H1 (cell line): Measurements from ENCODE around the gene RAP2B. TPM values are rescaled to one million over a fixed set of nuclear protein-coding genes. Genes with fewer than 3 reads are reported as not detected.

Experiments
- CTCF ChIA-PET: fragments of 300-600 bp; sonication (Branson Sonifier 250); formaldehyde crosslinking; loops from one replicate; lab custom pipeline; 2021; ENCODE audit not compliant: partially characterized antibody; lab: Charles Lee
- POLR2A ChIA-PET: fragments of 300-600 bp; sonication (Branson Sonifier 250); formaldehyde crosslinking; loops from one replicate; lab custom pipeline; 2021; ENCODE audit warnings: inconsistent platforms; ENCODE audit not compliant: partially characterized antibody; lab: Charles Lee
- DNase-seq, 2 experiments: peaks; one replicate each; pipeline versions ENCODE4 v3.0.0 to v3.0.0-alpha.2; 2010 to 2022; ENCODE audit warnings: low spot score in 2 of 2, low read depth in 1 of 2, mixed read lengths in 1 of 2
- FAIRE-seq: peaks from 2 replicates; lab custom pipeline; 2011; peaks lifted over from hg19 to GRCh38; lab: Jason Lieb, UNC
- H2AFZ ChIP-seq: 2 replicates; pipeline ENCODE4 v1.8.1; 2012; ENCODE audit warnings: low read length, inconsistent platforms
- H2AK5ac ChIP-seq: 2 replicates; pipeline ENCODE4 v1.6.1; 2013; ENCODE audit warnings: low read depth, low read length
- H2BK120ac ChIP-seq: replicated peaks from 2 replicates; pipeline ENCODE3; 2013; ENCODE audit warnings: low read depth, low read length, inconsistent platforms
- H2BK12ac ChIP-seq: 2 replicates; pipeline ENCODE4 v1.6.1; 2013; ENCODE audit warnings: low read depth, low read length
- H2BK15ac ChIP-seq: 2 replicates; pipeline ENCODE4 v1.6.1; 2013; ENCODE audit warnings: low read length
- H2BK20ac ChIP-seq: 2 replicates; pipeline ENCODE4 v1.6.1; 2013; ENCODE audit warnings: low read length
- H2BK5ac ChIP-seq: 2 replicates; pipeline ENCODE4 v1.6.1; 2013; ENCODE audit warnings: low read depth, low read length
- H3K14ac ChIP-seq: 2 replicates; pipeline ENCODE4 v1.6.1; 2013; ENCODE audit warnings: inconsistent platforms; ENCODE audit not compliant: insufficient read length
- H3K18ac ChIP-seq: 2 replicates; pipeline ENCODE4 v1.6.1; 2013; ENCODE audit warnings: low read length; ENCODE audit errors: extremely low read depth
- H3K23ac ChIP-seq: 2 replicates; pipeline ENCODE4 v1.6.1; 2013; ENCODE audit warnings: inconsistent platforms; ENCODE audit not compliant: insufficient read length
- H3K23me2 ChIP-seq: 2 replicates; pipeline ENCODE4 v1.6.1; 2013; ENCODE audit warnings: low read depth, low read length
- H3K27ac ChIP-seq: 2 replicates; pipeline ENCODE4 v1.6.1; 2011; ENCODE audit warnings: low read depth, low read length, inconsistent platforms
- H3K27me3 ChIP-seq, 4 experiments: replicated peaks in 1 of 4; 1 replicate in 1 of 4; 2 replicates in 3 of 4; pipeline versions ENCODE4 v1.6.1 to v1.8.1; 2011 to 2013; ENCODE audit warnings: low read length in 3 of 4, mild to moderate bottlenecking in 3 of 4, inconsistent platforms in 2 of 4, mixed read lengths in 2 of 4, moderate library complexity in 1 of 4; ENCODE audit not compliant: control insufficient read depth in 3 of 4, insufficient read depth in 3 of 4; ENCODE audit errors: extremely low read depth in 1 of 4
- H3K36me3 ChIP-seq, 4 experiments: 2 replicates each; pipeline versions ENCODE4 v1.6.1 to v1.8.1; 2011 to 2013; ENCODE audit warnings: mild to moderate bottlenecking in 4 of 4, low read length in 3 of 4, moderate library complexity in 2 of 4, control low read depth in 1 of 4, inconsistent platforms in 1 of 4; ENCODE audit not compliant: insufficient read depth in 4 of 4, control insufficient read depth in 2 of 4
- H3K4ac ChIP-seq: replicated peaks from 2 replicates; pipeline ENCODE3; 2013; ENCODE audit warnings: low read length, low read depth, mixed read lengths, inconsistent platforms; ENCODE audit not compliant: insufficient read length
- H3K4me1 ChIP-seq, 4 experiments: replicated peaks in 1 of 4; 1 replicate in 1 of 4; 2 replicates in 3 of 4; pipeline versions ENCODE4 v1.6.1 to v1.8.1; 2011 to 2013; ENCODE audit warnings: low read length in 3 of 4, inconsistent platforms in 2 of 4, mixed read lengths in 1 of 4; ENCODE audit not compliant: insufficient read depth in 4 of 4, control insufficient read depth in 3 of 4
- H3K4me2 ChIP-seq, 2 experiments: 2 replicates each; pipeline versions ENCODE4 v1.6.1 to v1.8.1; 2011 to 2013; ENCODE audit warnings: low read depth in 2 of 2, low read length in 2 of 2, control low read depth in 1 of 2, inconsistent platforms in 1 of 2, mild to moderate bottlenecking in 1 of 2; ENCODE audit not compliant: insufficient read depth in 1 of 2
- H3K4me3 ChIP-seq, 4 experiments: fragments of 200-600, 300-600 bp in 1 of 4; sonication (generic), shearing (Covaris generic), sonication (Bioruptor Twin) in 1 of 4; 2 replicates each; pipeline versions ENCODE4 v1.5.1 to v1.8.1; 2011 to 2016; ENCODE audit warnings: low read length in 4 of 4, low read depth in 3 of 4, control low read depth in 2 of 4, inconsistent platforms in 2 of 4, mild to moderate bottlenecking in 2 of 4, mixed read lengths in 1 of 4, moderate library complexity in 1 of 4; ENCODE audit not compliant: insufficient read depth in 2 of 4; ENCODE audit errors: extremely low read depth in 1 of 4
- H3K56ac ChIP-seq: replicated peaks from 2 replicates; pipeline ENCODE3; 2013; ENCODE audit warnings: low read depth, mild to moderate bottlenecking, mixed read lengths, low read length, inconsistent platforms; ENCODE audit not compliant: insufficient read length
- H3K79me1 ChIP-seq: 2 replicates; pipeline ENCODE4 v1.6.1; 2013; ENCODE audit warnings: low read depth, low read length, control low read depth
- H3K79me2 ChIP-seq, 2 experiments: 2 replicates each; pipeline versions ENCODE4 v1.6.1 to v1.8.1; 2012 to 2013; ENCODE audit warnings: low read length in 2 of 2, mild to moderate bottlenecking in 2 of 2, inconsistent platforms in 1 of 2; ENCODE audit not compliant: insufficient read depth in 2 of 2, control insufficient read depth in 1 of 2
- H3K9ac ChIP-seq, 4 experiments: replicated peaks in 1 of 4; 1 replicate in 1 of 4; 2 replicates in 3 of 4; pipeline versions ENCODE4 v1.6.1 to v1.8.1; 2011 to 2013; ENCODE audit warnings: low read depth in 3 of 4, low read length in 3 of 4, control low read depth in 2 of 4, mild to moderate bottlenecking in 2 of 4, moderate library complexity in 2 of 4, inconsistent platforms in 1 of 4; ENCODE audit errors: extremely low read depth in 1 of 4
- H3K9me3 ChIP-seq, 2 experiments: 2 replicates each; pipeline versions ENCODE4 v1.6.1 to v1.8.1; 2012 to 2013; ENCODE audit warnings: mild to moderate bottlenecking in 2 of 2, moderate library complexity in 2 of 2, control low read depth in 1 of 2, inconsistent platforms in 1 of 2, low read depth in 1 of 2, low read length in 1 of 2, mixed read lengths in 1 of 2; ENCODE audit not compliant: insufficient read depth in 2 of 2
- H4K20me1 ChIP-seq, 2 experiments: replicated peaks in 1 of 2; 2 replicates each; pipeline versions ENCODE3 to v1.8.1; 2011 to 2013; ENCODE audit warnings: inconsistent platforms in 2 of 2, low read length in 2 of 2, mild to moderate bottlenecking in 1 of 2; ENCODE audit not compliant: insufficient read depth in 2 of 2, control insufficient read depth in 1 of 2
- H4K5ac ChIP-seq: 2 replicates; pipeline ENCODE4 v1.6.1; 2013; ENCODE audit warnings: low read length, low read depth, mixed read lengths, inconsistent platforms; ENCODE audit not compliant: insufficient read length
- H4K8ac ChIP-seq: 2 replicates; pipeline ENCODE4 v1.8.0; 2013; ENCODE audit warnings: mild to moderate bottlenecking, moderate library complexity, low read length, inconsistent platforms; ENCODE audit not compliant: insufficient read depth; ENCODE audit errors: extremely low read depth
- H4K91ac ChIP-seq: replicated peaks from 2 replicates; pipeline ENCODE3; 2013; ENCODE audit warnings: low read length, mixed read lengths, inconsistent platforms; ENCODE audit not compliant: insufficient read length
- BRCA1 ChIP-seq: IDR thresholded peaks from 2 replicates; pipeline ENCODE4 v1.6.1; 2012; ENCODE audit warnings: low read depth, low read length, improper control_type of control experiment
- CEBPB ChIP-seq: IDR thresholded peaks from 2 replicates; pipeline ENCODE4 v1.6.1; 2012; ENCODE audit warnings: low read depth, low read length
- EP300 ChIP-seq, 2 experiments: IDR thresholded peaks; 1 replicate in 1 of 2; 2 replicates in 1 of 2; pipeline ENCODE4 v1.6.1; 2011 to 2012; ENCODE audit warnings: low read depth in 2 of 2, low read length in 2 of 2, mild to moderate bottlenecking in 2 of 2, borderline replicate concordance in 1 of 2, inconsistent platforms in 1 of 2, moderate library complexity in 1 of 2
- EZH2 ChIP-seq: fragments of 200-600 bp; sonication (generic); IDR thresholded peaks from 2 replicates; pipeline ENCODE4 v1.7.1; 2012; ENCODE audit warnings: low read depth, mild to moderate bottlenecking, moderate library complexity, low read length, inconsistent platforms; ENCODE audit not compliant: severe bottlenecking
- FOSL1 ChIP-seq: IDR thresholded peaks from 2 replicates; pipeline ENCODE4 v1.6.1; 2011; ENCODE audit warnings: mild to moderate bottlenecking, low read depth, low read length, moderate library complexity; ENCODE audit not compliant: insufficient read depth
- HDAC2 ChIP-seq, 2 experiments: fragments of 300-600 bp in 1 of 2; sonication (generic) in 1 of 2; IDR thresholded peaks; 2 replicates each; pipeline ENCODE4 v1.6.1; 2011 to 2012; ENCODE audit warnings: low read depth in 2 of 2, low read length in 2 of 2, mild to moderate bottlenecking in 2 of 2, moderate library complexity in 2 of 2, borderline replicate concordance in 1 of 2, inconsistent platforms in 1 of 2
- MAFK ChIP-seq: IDR thresholded peaks from 2 replicates; pipeline ENCODE4 v1.6.1; 2012; ENCODE audit warnings: low read depth, mild to moderate bottlenecking, improper control_type of control experiment, low read length
- NANOG ChIP-seq: IDR thresholded peaks from 2 replicates; pipeline ENCODE4 v1.6.1; 2011; ENCODE audit warnings: low read length, low read depth, mild to moderate bottlenecking, inconsistent platforms; ENCODE audit not compliant: insufficient read depth, poor library complexity, severe bottlenecking
- POLR2A ChIP-seq, 2 experiments: IDR thresholded peaks; 1 replicate in 1 of 2; 2 replicates in 1 of 2; pipeline ENCODE4 v1.6.1; 2011; ENCODE audit warnings: low read depth in 2 of 2, low read length in 2 of 2, mild to moderate bottlenecking in 2 of 2; ENCODE audit errors: control extremely low read depth in 1 of 2
- RFX5 ChIP-seq: IDR thresholded peaks from 2 replicates; pipeline ENCODE4 v1.6.1; 2011; ENCODE audit warnings: low read depth, low read length, improper control_type of control experiment, borderline replicate concordance
- WGBS, 2 experiments: shearing (Covaris generic) in 1 of 2; methylation state at CpG; one replicate each; pipeline versions ENCODE4 v1.1.6 to v1.1.7; 2013 to 2015; ENCODE audit warnings: low lambda C conversion rate in 2 of 2, mixed read lengths in 2 of 2, inconsistent platforms in 1 of 2, low coverage in 1 of 2, missing lambda C conversion rate in 1 of 2; ENCODE audit not compliant: insufficient replicate concordance in 2 of 2, insufficient coverage in 1 of 2, insufficient read length in 1 of 2; ENCODE audit errors: extremely low coverage in 1 of 2, missing lambda C conversion rate in 1 of 2; 5-methylcytosine and 5-hydroxymethylcytosine counted together
- polyA plus RNA-seq, 7 experiments: library from polyadenylated mRNA; depleted of rRNA in 3 of 7; stranded (reverse) in 5 of 7; unstranded in 2 of 7; fragments of >200 nt in 5 of 7; fragments of 200-250 nt in 2 of 7; gene quantifications; 1 replicate in 5 of 7; 2 replicates in 1 of 7; 4 replicates in 1 of 7; pipeline versions ENCODE4 v1.2.1 to v1.2.3, GENCODE V29; 2011 to 2013; ENCODE audit warnings: missing spikeins in 2 of 7, mixed read lengths in 2 of 7
- total RNA-seq: library from RNA; stranded (reverse); fragmentation: NEBNext Ultra II Directional; extraction: Animal tissue kit (Norgen Biotek cat#: 25700); gene quantifications from 2 replicates; pipeline ENCODE4 v1.2.1, GENCODE V29; 2021
- TF ChIP-seq, protein P1 (sequence below): IDR thresholded peaks from 2 replicates; pipeline ENCODE4 v1.6.1; 2011; ENCODE audit warnings: low read depth, mild to moderate bottlenecking, low read length; ENCODE audit not compliant: insufficient read depth
- TF ChIP-seq, protein P2 (sequence below): IDR thresholded peaks from 2 replicates; pipeline ENCODE4 v1.6.1; 2012; ENCODE audit warnings: low read length, inconsistent platforms

Gene RAP2B
- total and polyA plus RNA-seq, 2 of the 8 experiments (the other 6 are each of a cell fraction or from before 2014, with no cell fraction given): 7.5 to 20.3 TPM

DNA sequence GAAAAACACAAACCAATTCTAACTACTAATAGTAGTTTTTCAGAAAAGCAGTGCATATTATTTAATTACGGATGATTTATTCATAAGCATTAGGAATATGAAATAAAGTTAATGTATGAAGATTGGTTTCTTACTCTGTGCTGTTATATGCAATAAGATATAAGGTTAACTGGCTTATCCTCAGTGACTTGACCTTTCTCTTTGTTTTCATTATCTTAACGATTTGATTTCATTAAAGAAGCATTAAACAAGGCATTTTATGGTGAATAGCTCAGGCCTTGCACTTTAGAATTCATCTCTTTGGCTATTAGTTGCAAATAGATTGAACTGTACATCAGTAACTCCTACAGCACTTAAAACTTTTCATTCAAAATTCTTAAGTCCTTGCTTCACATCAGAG lies 28.9 kb downstream of the RAP2B start:
- H3K27me3 ChIP-seq: no peaks in the 10 kb centered on the region
- H3K79me2 ChIP-seq: no peaks in the 10 kb centered on the region
- no peak overlapping the region for H3K27ac ChIP-seq
- no peaks in the 10 kb centered on the region for H3K23me2 ChIP-seq
- no peak overlapping the region for H4K5ac ChIP-seq
- POLR2A ChIA-PET: no interaction called here
- H3K9me3 ChIP-seq: no peaks in the 10 kb centered on the region
- H3K36me3 ChIP-seq: no peaks in the 10 kb centered on the region
- no peak overlapping the region for H4K91ac ChIP-seq
- H2BK15ac ChIP-seq: no peak overlapping the region
- H3K4me3 ChIP-seq: no peak overlapping the region
- no peak overlapping the region for H3K4me2 ChIP-seq
- H3K14ac ChIP-seq: no peak overlapping the region
- H2AFZ ChIP-seq: no peak overlapping the region
- no peaks in the 10 kb centered on the region for H4K20me1 ChIP-seq
- no peak overlapping the region for H2BK12ac ChIP-seq
- no peak overlapping the region for H2BK5ac ChIP-seq
- no peak overlapping the region for H4K8ac ChIP-seq
- H3K4ac ChIP-seq: no peak overlapping the region
- DNase-seq (no peak), FAIRE-seq (no peak)
- H2AK5ac ChIP-seq: no peak overlapping the region
- H3K9ac ChIP-seq: no peak overlapping the region
- no peak overlapping the region for H2BK20ac ChIP-seq
- no peak overlapping the region for H2BK120ac ChIP-seq
- CTCF ChIA-PET: no interaction called here
- H3K23ac ChIP-seq: no peak overlapping the region
- 93% methylated on average over 2 of the region's 2 CpGs; no CpG with 5 or more reads in 1 of the 2 experiments for WGBS, 2 experiments
- no peak overlapping the region for H3K18ac ChIP-seq
- no peak overlapping the region for H3K56ac ChIP-seq
- no peaks in the 10 kb centered on the region for H3K4me1 ChIP-seq
- no peaks in the 10 kb centered on the region for H3K79me1 ChIP-seq
- no peak for TF ChIP-seq HDAC2 (IDR thresholded peaks at IDR 0.05; ENCODE audit: borderline replicate concordance in 1 of 2, low read depth in 2 of 2, low read length in 2 of 2)
- no peak for TF ChIP-seq EP300 (IDR thresholded peaks at IDR 0.05; ENCODE audit: borderline replicate concordance in 1 of 2, low read depth in 2 of 2, low read length in 2 of 2)
- no peak for TF ChIP-seq CEBPB
- no peak for TF ChIP-seq MAFK
- TF ChIP-seq BRCA1: no peak
- no peak for TF ChIP-seq RFX5
- TF ChIP-seq NANOG: no peak
- TF ChIP-seq POLR2A (IDR thresholded peaks at IDR 0.05; ENCODE audit: control extremely low read depth in 1 of 2, low read depth in 2 of 2, low read length in 2 of 2): no peak
- no peak for TF ChIP-seq EZH2
- TF ChIP-seq, protein P1, sequence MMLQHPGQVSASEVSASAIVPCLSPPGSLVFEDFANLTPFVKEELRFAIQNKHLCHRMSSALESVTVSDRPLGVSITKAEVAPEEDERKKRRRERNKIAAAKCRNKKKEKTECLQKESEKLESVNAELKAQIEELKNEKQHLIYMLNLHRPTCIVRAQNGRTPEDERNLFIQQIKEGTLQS: no peak
- TF ChIP-seq, protein P2, sequence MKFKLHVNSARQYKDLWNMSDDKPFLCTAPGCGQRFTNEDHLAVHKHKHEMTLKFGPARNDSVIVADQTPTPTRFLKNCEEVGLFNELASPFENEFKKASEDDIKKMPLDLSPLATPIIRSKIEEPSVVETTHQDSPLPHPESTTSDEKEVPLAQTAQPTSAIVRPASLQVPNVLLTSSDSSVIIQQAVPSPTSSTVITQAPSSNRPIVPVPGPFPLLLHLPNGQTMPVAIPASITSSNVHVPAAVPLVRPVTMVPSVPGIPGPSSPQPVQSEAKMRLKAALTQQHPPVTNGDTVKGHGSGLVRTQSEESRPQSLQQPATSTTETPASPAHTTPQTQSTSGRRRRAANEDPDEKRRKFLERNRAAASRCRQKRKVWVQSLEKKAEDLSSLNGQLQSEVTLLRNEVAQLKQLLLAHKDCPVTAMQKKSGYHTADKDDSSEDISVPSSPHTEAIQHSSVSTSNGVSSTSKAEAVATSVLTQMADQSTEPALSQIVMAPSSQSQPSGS: no peak
- TF ChIP-seq FOSL1: no peak
